COLO668 (cell line): Measurements from ENCODE around the gene ABCD4.
"Not testable (repeated sequence)": the region's sequence is repeated elsewhere in the genome, so short reads cannot be mapped to it uniquely, and the experiment has no call there.

Source experiments
- DNase-seq: peaks from one replicate; lab custom pipeline; 2025; ENCODE audit not compliant: unreplicated experiment; lab: John Stamatoyannopoulos, UW

Gene ABCD4

GRCh38 chr14:74308695-74309094 lies 6.0 kb upstream of the ABCD4 start:
- no peak for DNase-seq

DNA sequence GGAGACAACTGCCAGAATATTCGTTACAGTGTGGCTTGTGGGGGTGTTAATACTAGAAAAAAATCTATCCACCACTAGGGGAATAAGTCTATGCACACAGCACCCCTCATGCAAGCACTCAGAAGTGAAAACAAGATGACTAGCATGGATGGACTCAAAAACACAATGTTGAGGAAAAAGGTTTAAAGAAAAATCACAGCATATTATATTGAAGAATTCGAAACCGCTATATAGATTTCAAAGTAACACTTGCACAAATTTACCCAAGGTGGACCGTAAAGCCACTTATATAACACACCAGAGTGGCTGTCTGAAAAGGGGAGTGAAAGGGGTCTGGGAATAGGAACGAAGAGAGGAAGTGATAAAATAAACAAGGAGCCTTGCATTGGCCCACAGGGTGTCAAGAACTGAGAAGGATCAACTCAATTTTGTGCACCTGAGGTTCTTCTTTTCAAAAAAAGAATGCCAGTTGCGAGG lies 544 bp downstream of the ABCD4 start:
- peak; percentile 10 for DNase-seq

DNA sequence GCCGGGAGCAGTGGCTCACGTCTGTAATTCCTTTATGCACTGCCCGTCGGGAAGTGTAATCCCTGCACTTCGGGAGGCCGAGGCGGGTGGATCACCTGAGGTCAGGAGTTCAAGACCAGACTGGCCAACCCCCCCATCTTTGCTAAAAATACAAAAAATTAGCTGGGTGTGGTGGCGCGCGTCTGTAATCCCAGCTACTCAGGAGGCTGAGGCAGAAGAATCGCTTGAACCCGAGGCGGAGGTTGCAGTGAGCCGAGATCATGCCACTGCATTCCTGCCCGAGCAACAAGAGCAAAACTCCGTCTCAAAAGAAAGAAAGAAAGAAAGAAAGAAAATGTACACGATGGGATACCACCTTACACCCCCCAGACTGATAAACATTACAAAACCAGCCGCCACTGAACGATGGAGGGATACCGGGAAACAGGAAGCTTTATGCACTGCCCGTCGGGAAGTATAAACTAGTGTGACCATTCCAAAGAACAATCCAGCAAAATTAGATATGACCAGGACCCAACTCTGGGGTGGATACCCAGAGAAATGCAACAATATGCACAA lies 1.1 kb downstream of the ABCD4 start:
- DNase-seq: no peak

DNA sequence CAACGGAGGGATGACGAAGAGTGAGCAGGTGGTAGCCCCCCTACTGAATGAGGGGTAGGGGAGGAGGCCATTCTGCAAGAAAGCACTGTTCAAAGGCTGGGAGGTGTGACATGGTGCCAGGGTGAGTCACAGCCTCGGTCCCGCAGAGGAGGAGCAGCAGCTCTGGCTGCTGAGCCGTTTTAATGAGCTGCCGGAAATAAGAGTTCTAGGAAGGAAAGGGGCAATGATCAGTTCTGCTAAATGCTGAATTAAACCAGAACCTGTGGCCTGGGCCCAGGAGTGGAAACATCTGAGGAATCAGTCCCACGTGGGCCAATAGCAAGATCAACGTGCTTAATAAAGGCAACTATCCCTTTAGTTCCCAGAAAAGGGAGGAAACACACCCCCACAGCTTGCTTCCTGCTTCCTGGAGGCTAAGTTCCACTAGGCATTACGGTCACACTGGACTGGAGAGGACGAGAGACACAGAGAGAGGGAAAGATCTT lies 3.6 kb downstream of the ABCD4 start:
- DNase-seq: no peak

DNA sequence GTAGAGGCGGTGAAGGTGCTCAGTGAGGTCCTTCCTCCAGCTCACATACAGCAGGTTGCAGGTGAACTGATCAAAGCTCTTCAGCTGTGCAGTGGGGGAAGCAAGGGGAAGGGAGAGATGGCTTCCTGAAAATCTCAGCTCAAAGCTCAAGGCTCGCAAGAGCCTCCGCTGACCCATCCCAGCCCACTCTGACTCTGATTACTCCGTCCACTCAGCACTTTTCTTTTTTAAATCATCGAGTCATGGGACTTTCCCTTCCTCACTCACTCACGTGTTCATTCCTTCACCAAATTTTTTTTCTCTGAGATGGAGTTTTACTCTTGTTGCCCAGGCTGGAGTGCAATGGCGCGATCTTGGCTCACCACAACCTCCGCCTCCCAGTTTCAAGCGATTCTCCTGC lies 4.7 kb downstream of the ABCD4 start:
- DNase-seq: no peak

DNA sequence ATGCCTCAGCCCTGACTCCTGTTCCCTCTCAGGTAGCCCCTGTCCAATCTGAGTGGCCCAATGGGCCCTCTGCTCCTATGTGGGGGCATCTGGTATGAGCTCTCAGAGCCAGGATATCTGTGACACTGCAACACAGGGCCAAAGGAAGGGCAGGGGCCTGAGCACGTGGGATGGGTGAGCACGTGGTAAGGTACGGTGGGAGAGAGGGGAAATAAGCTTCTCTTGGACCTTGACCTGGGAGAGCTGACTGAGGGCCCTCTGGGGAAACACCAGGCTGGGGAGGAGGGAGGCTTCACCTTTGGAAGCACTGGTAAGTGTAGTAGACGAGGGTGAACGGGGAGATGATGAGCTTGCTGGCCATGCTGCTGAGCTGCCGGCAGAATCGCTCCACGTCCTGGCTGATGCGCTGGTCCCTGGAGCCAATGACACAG lies 6.7 kb downstream of the ABCD4 start:
- no peak for DNase-seq

DNA sequence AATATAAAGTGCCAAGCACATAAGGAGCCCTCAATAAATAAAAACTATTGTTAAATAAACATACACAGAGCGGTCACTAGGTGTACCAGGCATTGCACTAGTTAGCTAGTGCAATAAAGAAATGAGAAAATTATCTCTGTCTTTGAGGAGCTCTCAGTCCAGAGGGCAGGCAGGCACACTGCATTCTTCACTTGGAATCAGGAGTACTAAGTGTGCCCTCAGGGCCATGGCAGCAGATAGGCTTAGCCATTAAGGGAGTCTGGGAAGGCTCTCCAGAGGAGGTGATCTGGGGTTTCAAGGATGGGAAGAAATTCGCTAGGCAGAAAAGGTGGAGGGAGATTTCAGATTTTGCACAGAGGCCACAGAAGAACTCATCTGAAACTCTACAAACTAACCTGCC lies 9.1 kb downstream of the ABCD4 start:
- no peak for DNase-seq

GRCh38 chr14:74292061-74292460 lies 10.7 kb downstream of the ABCD4 start:
- no peak for DNase-seq

DNA sequence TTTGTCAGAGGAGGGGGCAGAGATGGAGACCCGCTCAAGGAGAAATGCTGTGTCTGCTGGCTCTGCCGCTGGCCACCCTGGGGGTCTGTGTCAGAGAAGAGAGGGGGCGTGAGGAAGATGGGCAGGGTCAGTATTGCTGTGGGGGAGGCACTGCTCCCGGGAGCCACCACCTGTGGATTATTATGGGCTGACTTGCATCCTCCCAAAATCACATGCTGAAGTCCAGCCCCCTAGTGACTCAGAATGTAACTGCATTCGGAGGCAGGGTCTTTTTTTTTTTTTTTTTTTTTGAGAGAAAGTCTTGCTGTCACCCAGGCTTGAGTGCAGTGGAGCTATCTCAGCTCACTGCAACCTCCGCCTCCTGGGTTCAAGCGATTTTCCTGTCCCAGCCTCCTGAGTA lies 12.3 kb downstream of the ABCD4 start:
- no peak for DNase-seq

- DNase-seq: no peak
Observed at GRCh38 chr14:74289801-74290200, 12.9 kb downstream of the ABCD4 start.

GRCh38 chr14:74286736-74287135 lies 16.0 kb downstream of the ABCD4 start:
- no peak for DNase-seq

- DNase-seq: no peak
Observed at GRCh38 chr14:74281069-74281468, 21.7 kb downstream of the ABCD4 start.

DNA sequence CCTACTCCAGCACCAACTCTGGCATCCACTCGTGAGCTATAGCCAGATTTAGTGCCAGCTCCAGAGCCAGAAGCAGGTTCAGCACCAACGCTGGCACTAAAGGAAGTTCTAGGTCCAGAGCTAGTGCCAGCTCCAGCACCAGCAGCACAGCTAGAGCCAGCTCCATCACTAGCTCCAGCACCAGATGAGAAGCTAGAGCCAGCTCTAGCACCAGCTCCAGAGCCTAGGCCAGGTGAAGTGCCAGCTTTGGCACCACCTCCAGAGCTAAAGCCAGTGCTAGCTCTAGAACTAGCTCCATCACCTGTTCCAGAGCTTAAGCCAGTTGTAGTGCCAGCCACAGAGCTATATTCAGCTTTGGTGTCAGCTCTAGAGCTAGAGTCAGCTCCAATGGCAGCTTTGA lies 24.7 kb downstream of the ABCD4 start:
- DNase-seq: no peak

GRCh38 chr14:74275241-74275841 lies 27.4 kb downstream of the ABCD4 start:
- DNase-seq: no peak

DNA sequence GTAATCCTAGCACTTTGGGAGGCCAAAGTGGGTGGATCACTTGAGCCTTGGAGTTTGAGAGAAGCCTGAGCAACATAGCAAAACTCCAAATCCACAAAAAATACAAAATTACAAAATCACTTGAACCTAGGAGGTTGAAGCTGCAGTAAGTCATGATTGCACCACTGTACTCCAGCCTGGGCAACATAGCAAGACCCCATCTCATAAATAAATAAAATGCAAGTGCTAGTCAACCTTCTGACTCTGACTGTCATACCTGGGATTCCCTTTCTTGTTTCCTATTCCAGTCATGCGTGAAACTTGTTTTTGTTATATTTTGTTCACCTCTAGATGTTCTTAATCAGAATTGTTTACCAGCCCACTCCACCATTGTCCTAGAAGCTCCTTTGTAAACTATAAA lies 31.4 kb downstream of the ABCD4 start:
- no peak for DNase-seq

DNA sequence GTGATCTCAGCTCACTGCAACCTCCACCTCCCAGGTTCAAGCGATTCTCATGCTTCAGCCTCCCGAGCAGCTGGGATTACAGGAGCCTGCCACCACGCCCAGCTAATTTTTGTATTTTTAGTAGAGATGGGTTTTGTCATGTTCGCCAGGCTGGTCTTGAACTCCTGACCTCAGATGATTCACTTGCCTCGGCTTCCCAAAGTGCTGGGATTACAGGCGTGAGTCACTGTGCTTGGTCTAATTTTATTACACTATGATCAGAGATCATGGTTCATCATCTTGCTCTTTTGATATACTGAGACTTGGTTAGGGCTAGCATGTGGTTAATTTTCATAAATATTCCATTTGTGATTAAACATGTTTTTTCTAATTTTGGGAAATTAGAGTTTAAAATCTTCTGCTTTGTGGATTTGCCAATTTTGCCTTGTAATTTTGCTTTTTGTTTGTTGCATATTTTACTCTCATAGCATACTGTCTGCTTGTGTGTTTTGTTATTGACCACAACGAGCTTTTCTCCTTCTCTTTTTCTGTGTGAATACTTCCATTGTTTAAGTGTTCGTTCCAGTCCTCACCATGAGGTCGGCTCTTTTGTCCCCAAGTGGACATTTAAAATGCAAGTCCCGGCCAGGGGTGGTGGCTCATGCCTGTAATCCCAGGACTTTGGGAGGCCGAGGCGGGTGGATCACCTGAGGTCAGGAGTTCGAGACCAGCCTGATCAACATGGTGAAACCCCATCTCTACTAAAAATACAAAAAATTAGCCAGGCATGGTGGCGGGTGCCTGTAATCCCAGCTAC lies 32.2 kb downstream of the ABCD4 start:
- not testable (repeated sequence) for DNase-seq

DNA sequence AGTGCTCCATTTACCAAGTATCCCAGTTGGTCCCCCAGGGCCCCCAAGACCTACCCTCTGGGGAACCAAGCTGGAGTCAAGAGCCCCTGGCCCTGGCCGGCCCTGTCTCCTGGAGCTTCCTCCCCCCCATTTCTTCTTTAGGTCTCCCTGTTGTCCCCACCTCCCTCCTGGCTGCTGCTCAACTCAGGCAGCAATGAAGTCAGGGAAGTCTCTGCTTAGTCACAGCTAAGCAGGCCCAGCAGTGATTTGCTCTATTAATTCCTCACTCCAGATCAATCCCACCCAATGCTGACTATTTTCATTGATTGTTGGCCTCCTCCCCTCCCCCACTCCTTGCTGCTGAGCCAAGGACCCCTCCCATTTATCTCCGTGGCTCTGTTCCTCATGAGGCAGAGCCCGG lies 35.1 kb downstream of the ABCD4 start:
- no peak for DNase-seq

GRCh38 chr14:74265301-74265965 lies 37.3 kb downstream of the ABCD4 start:
- DNase-seq: no peak

- DNase-seq: no peak
Observed at GRCh38 chr14:74263921-74264320, 38.8 kb downstream of the ABCD4 start.

- DNase-seq: no peak
Observed at GRCh38 chr14:74263181-74263580, 39.6 kb downstream of the ABCD4 start.

- DNase-seq: no peak
Observed at GRCh38 chr14:74262076-74262475, 40.7 kb downstream of the ABCD4 start.

GRCh38 chr14:74261288-74261687 lies 41.4 kb downstream of the ABCD4 start:
- DNase-seq: no peak
